Ectodermal cell (in vitro differentiated cells): Measurements from ENCODE around the gene REPS2.

Source experiments
- H3K27ac ChIP-seq: 2 replicates; pipeline ENCODE4 v1.7.0; 2013; ENCODE audit warnings: mild to moderate bottlenecking, low read depth, low read length; ENCODE audit not compliant: insufficient read depth, poor library complexity, severe bottlenecking
- H3K27me3 ChIP-seq: 2 replicates; pipeline ENCODE4 v1.7.0; 2013; ENCODE audit warnings: mild to moderate bottlenecking, low read length; ENCODE audit not compliant: insufficient read depth, control insufficient read depth, poor library complexity, severe bottlenecking
- H3K36me3 ChIP-seq: one replicate; pipeline ENCODE4 v1.7.0; 2013; ENCODE audit warnings: low read length; ENCODE audit not compliant: control insufficient read depth, insufficient read depth
- H3K4me1 ChIP-seq: one replicate; pipeline ENCODE4 v1.7.0; 2013; ENCODE audit warnings: low read length; ENCODE audit not compliant: control insufficient read depth, insufficient read depth
- H3K4me3 ChIP-seq: 2 replicates; pipeline ENCODE4 v1.7.0; 2013; ENCODE audit warnings: low read depth, low read length, control low read depth; ENCODE audit not compliant: insufficient read depth
- H3K9me3 ChIP-seq: 2 replicates; pipeline ENCODE4 v1.7.0; 2013; ENCODE audit warnings: mild to moderate bottlenecking, low read length, moderate library complexity; ENCODE audit not compliant: control insufficient read depth
- WGBS, 2 experiments: methylation state at CpG; one replicate each; pipeline ENCODE4 v1.1.7; 2013; ENCODE audit warnings: missing lambda C conversion rate in 2 of 2; 5-methylcytosine and 5-hydroxymethylcytosine counted together

REPS2 gene

DNA sequence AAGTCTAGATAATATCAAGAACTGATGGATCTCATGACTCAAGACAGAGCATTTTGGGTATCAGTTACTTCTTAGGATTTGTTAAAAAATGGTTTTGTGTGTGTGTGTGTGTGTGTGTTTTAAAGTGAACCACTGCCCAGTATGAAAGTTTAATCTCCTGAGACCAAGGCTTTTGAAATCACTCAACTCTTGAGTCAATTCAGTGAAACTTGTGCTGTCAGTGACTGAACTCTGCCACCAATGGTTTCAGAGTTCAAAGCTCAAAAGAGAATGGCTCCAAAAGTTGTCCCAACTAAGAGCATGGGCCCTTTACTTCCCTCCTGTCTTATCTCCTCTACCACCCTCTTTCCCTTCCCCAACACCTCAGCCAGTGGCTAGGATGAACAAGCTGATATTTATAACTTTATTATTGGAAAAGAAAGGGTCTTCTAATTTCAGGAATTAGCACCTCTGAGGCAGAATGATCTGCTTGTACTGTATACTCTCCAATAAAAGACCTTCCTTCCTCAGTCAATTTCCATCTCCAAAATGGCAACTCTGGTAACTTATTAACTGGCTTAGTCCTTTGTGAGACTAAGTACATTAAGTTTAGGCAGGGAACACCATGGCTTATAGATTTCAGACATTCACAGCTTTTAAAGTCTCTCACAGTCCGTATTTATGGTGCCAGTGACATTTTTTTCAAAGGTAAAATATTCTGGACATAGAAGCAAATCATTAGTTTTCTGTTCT is 152.2 kb downstream of the REPS2 start:
- 93% methylated on average over 1 of the region's 1 CpG; no CpG with 5 or more reads in 1 of the 2 experiments for WGBS, 2 experiments
- H3K27me3 ChIP-seq = no peaks in the 10 kb centered on the region

DNA sequence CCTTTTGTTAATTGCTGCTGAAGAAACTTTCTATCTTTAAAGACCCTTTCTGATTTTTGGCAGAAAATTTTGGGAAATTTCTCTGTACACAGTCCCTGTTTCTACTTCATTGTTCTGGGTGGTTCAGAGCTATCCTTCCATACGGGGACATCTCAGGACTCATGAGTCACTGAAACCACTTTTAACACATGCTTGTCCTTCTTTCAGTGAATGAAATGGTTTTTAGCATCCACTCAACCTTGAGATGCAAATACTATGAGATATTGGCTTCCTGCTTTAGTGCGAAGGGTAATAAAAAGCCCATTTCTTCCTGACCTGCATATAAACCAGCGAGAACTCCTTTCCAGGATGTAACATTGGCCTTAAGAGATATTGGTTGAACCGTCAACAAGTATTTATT is 158.0 kb downstream of the REPS2 start:
- no peak overlapping the region for H3K4me3 ChIP-seq
- no peaks in the 10 kb centered on the region for H3K4me1 ChIP-seq
- no peaks in the 10 kb centered on the region for H3K9me3 ChIP-seq
- no peaks in the 10 kb centered on the region for H3K27me3 ChIP-seq
- WGBS, 2 experiments = 95% methylated on average over 4 of the region's 4 CpGs
- no peaks in the 10 kb centered on the region for H3K36me3 ChIP-seq
- no peak overlapping the region for H3K27ac ChIP-seq

More for the DNA sequence above, 152.2 kb downstream of the REPS2 start:
- Histone ChIP-seq H3K36me3 (no peaks in the 10 kb centered on the region), H3K27ac (no peak overlapping the region), H3K9me3 (no peaks in the 10 kb centered on the region), H3K4me3 (no peak overlapping the region), H3K4me1 (no peaks in the 10 kb centered on the region)

DNA sequence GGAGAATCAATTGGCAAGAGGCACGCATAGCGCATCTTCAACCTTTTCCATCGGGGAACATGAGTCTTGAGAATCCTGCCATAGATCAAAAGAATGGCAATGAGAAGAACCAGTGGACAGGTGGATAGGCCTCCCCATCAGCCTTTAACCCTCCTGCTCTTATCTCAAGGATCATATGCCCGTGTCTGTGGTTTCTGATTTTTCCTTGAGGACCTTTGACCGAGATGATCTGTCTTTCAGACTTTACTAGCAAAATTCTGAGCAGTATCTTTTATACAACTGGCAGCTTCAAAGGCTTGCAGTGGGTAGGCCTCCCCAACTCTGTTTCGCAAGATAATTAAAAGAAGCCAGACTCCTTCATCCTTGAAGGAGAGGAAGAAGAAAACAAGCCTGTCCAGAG is 174.4 kb downstream of the REPS2 start:
- Histone ChIP-seq H3K27ac (no peak overlapping the region), H3K36me3 (no peaks in the 10 kb centered on the region), H3K4me1 (no peaks in the 10 kb centered on the region), H3K4me3 (no peak overlapping the region), H3K9me3 (no peaks in the 10 kb centered on the region), H3K27me3 (no peaks in the 10 kb centered on the region)
- WGBS, 2 experiments = 92 to 96% methylated on average over 5 to 6 of the region's 6 CpGs

DNA sequence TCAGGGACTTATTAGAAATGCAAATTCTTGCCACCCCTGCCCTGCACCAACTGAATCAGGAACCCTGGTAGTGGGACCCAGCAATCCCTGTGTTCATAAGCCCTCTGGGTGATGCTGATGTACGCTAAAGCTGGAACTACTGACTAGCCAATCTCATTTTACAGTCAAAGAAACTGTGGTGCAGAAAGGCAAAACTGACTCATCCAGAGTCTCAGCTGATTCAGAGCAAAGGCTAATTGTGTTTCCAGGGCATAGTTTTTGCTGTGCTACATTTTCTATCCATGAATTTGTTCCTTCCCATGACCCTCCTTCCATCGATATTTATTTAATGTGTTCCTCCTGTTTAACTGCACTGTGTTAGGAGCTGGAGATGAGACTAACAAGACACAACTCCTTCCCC is 207.5 kb downstream of the REPS2 start:
- H3K27me3 ChIP-seq = no peaks in the 10 kb centered on the region
- H3K4me1 ChIP-seq = no peaks in the 10 kb centered on the region
- H3K36me3 ChIP-seq = no peaks in the 10 kb centered on the region
- 90 to 97% methylated on average over 2 of the region's 2 CpGs for WGBS, 2 experiments
- H3K27ac ChIP-seq = no peak overlapping the region
- H3K9me3 ChIP-seq = no peaks in the 10 kb centered on the region
- no peak overlapping the region for H3K4me3 ChIP-seq

DNA sequence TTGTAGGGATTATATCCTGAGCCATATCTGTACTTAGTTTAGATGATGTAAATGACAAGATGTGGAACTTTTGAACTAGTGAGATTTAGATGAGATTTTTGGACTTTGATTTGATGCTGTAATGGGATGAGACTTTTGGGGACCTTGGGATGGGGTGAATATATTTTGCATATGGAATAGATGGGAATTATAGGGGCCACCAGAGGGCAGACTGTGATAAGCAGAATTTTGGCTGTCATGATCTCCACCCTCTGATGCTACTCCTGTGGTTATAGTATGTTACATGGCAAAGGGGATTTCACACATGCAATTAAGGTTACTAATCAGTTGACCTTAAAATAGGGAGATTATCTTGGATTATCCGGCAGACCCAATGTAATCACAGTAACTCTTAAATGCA is 214.5 kb downstream of the REPS2 start:
- 91 to 100% methylated on average over 1 of the region's 1 CpG for WGBS, 2 experiments
- H3K9me3 ChIP-seq = no peaks in the 10 kb centered on the region

DNA sequence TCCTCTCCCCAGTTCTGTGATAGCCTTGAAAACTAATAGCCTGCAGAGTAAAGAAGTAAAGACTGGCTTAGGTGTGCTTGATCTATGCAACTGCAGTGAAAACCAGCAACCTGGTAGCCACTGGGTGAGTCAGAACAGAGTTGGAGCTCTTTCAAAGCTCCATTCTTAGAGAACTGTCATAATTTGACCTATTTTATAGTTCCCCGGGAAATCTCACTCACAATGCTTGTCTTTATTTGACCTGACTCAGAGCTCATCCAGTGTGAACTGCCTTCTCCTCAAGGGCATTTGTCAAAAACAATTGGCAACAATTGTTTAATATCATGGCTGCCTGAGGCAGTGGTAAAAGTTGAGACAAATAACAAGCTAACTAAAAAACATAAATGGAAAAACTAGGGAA is 215.5 kb downstream of the REPS2 start:
- no peak overlapping the region for H3K4me3 ChIP-seq
- H3K9me3 ChIP-seq = no peaks in the 10 kb centered on the region
- no peaks in the 10 kb centered on the region for H3K27me3 ChIP-seq
- WGBS, 2 experiments = 100% methylated on average over 1 of the region's 1 CpG
- no peaks in the 10 kb centered on the region for H3K36me3 ChIP-seq
- no peak overlapping the region for H3K27ac ChIP-seq
- no peaks in the 10 kb centered on the region for H3K4me1 ChIP-seq

More for the DNA sequence above, 214.5 kb downstream of the REPS2 start:
- H3K27ac ChIP-seq = no peak overlapping the region
- no peaks in the 10 kb centered on the region for H3K36me3 ChIP-seq
- no peaks in the 10 kb centered on the region for H3K27me3 ChIP-seq
- no peaks in the 10 kb centered on the region for H3K4me1 ChIP-seq
- H3K4me3 ChIP-seq = no peak overlapping the region

DNA sequence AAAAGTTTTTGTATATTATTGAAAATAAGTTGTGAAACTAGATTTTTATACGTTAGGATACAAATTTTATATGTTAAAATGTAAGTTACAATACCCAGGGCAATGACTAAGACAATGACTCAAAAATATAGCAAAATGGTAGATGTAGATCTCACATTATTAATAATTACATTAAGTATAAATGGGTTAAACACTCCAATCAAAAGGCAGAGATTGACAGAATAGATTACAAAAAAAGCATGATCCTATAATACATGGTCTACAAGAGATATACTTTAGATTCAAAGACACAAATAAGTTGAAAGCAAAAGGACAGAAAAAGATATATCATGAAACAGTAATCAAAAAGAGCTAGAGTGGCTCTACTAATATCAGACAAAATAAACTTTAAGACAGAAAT is 217.6 kb downstream of the REPS2 start:
- no CpG with 5 or more reads among the region's 1 CpG for WGBS, 2 experiments
- H3K4me1 ChIP-seq = no peaks in the 10 kb centered on the region
- no peaks in the 10 kb centered on the region for H3K9me3 ChIP-seq
- H3K4me3 ChIP-seq = no peak overlapping the region
- H3K27ac ChIP-seq = no peak overlapping the region
- no peaks in the 10 kb centered on the region for H3K27me3 ChIP-seq
- no peaks in the 10 kb centered on the region for H3K36me3 ChIP-seq

DNA sequence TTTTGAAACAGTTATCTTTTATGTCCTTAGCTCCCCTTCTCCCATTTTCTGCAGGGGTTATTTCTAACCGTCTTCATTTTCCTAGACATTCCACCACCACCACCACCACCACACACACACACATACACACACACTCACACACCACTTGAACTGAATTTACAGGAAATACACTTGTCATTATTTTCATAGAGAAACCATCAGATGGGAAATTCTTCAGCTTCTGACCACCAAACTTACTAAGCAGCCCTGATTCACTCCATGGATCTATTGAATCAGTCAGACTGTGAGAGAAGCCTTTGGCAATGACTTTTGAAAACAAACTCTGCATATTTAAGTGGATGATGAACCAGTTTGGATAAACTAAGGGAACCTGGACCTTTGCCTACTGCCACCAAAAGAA is 218.5 kb downstream of the REPS2 start:
- WGBS, 2 experiments = 91 to 94% methylated on average over 1 of the region's 1 CpG
- no peaks in the 10 kb centered on the region for H3K27me3 ChIP-seq
- H3K4me3 ChIP-seq = no peak overlapping the region
- H3K27ac ChIP-seq = no peak overlapping the region
- no peaks in the 10 kb centered on the region for H3K4me1 ChIP-seq
- no peaks in the 10 kb centered on the region for H3K9me3 ChIP-seq
- H3K36me3 ChIP-seq = no peaks in the 10 kb centered on the region

DNA sequence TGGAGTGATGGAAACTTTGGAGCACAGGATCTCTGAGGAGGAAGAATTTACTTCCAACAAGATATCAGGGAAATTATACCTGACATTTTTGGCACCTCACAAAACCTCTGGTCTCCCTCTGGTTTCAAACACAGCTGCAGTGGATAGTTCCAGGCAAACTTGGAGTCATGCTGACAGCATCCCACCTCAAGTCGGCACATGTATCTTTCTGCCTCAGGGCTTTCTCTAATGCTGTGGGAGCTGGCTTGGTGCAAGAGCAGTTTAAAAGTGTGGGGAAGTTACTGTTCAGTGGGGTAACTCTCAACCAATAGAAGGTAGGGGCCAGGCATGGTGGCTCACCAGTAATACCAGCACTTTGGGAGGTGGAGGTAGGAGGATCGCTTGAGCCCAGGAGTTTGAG is 221.5 kb downstream of the REPS2 start:
- no peaks in the 10 kb centered on the region for H3K4me1 ChIP-seq
- 92 to 98% methylated on average over 2 of the region's 2 CpGs for WGBS, 2 experiments

DNA sequence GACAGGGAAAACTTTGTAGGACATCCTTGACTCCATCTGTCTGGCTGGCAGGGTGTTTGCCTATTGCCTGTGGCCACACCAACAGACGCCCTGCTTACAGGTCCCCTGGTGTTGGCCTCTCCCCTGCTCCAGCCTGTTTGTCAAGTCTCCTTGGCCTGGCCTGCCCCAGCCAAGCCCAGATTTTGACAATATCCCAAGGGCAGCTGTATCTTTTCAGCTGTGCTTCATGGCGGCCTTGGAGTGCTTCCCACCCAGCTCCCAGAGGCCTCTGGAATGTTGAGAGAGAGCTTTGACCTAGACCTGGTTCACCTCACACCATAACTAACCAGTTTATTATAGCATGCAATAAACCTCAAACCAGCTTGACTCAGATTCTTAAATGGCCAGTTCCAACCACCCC is 224.5 kb downstream of the REPS2 start:
- WGBS, 2 experiments = 95 to 96% methylated on average over 2 of the region's 2 CpGs
- Histone ChIP-seq H3K9me3 (no peaks in the 10 kb centered on the region), H3K4me3 (no peak overlapping the region), H3K4me1 (no peaks in the 10 kb centered on the region), H3K27me3 (no peaks in the 10 kb centered on the region), H3K27ac (no peak overlapping the region), H3K36me3 (no peaks in the 10 kb centered on the region)

More for the DNA sequence above, 221.5 kb downstream of the REPS2 start:
- no peak overlapping the region for H3K4me3 ChIP-seq
- no peaks in the 10 kb centered on the region for H3K36me3 ChIP-seq
- H3K9me3 ChIP-seq = no peaks in the 10 kb centered on the region
- H3K27ac ChIP-seq = no peak overlapping the region
- H3K27me3 ChIP-seq = no peaks in the 10 kb centered on the region
